ENCODE results near the gene MAP1LC3B2.
"Not testable (repeated sequence)": the region's sequence is repeated elsewhere in the genome, so short reads cannot be mapped to it uniquely, and the experiment has no call there.

MAP1LC3B2 gene

DNA sequence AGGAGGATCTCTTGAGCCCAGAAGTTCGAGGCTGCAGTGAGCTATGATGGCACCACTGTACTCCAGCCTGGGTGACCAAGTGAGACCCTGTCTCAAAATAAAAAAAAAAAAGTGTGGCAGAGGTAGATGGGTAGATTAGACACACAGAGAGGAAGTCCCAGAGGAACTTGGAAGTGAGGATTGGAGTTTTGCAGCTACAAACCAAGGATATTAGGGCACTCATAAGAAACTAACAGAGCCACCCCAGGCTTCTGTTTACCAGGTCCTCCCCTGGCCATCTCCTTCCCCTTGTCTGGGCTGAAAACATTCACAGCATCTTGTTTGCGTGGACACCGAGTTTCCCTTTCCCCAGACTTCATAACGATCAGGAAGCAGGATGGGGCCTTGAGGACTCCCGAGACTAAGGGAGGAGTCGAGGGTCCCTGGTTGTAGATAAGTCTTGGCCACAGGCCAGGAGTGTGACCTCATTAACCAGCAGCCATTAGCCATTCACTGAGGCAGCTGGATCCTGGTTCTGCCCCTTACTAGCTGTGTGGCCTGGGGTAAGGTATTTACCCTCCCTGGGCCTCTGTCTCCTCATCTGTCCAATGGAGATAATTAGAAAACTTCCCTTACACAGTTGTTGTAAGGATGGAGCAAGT, 2.1 kb downstream of the MAP1LC3B2 start:
- DNase-seq, result no peak

GRCh38 chr12:116562090-116562489, 2.9 kb downstream of the MAP1LC3B2 start:
- no peak for DNase-seq

DNA sequence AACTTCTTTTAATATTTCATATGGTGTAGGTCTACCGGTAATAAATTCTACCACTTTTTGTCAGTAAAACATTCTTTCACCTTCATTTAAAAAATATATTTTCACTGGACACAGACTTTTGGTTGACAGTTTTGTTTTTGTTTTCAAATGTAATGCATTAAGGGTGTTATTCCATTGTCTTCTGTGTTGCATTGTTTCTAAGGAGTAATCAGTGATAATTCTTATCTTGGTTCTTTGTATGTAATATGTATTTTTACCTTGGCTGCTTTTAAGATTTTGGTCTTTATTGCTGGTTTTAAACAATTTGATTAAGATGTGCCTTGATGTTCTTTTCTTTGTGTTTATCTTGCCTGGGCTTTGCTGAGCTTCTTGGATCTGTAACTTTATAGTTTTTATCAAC, 4.1 kb downstream of the MAP1LC3B2 start:
- no peak for DNase-seq

- DNase-seq, result no peak
Measured at GRCh38 chr12:116564080-116564479, 4.9 kb downstream of the MAP1LC3B2 start.

DNA sequence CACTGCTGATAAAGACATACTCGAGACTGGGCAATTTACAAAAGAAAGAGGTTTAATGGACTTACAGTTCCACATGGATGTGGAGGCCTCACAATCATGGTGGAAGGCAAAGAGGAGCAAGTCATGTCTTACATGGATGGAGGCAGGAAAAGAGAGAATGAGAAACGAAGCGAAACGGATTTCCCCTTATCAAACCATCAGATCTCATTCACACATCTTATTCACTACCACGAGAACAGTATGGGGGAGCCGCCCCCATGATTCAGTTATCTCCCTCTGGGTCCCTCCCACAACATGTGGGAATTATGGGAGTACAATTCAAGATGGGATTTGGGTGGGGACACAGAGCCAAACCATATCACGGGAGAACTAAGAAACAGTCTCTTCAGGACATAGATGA, 6.0 kb downstream of the MAP1LC3B2 start:
- DNase-seq, result not testable (repeated sequence)

- no peak for DNase-seq
Measured at GRCh38 chr12:116565963-116566362, 6.8 kb downstream of the MAP1LC3B2 start.

DNA sequence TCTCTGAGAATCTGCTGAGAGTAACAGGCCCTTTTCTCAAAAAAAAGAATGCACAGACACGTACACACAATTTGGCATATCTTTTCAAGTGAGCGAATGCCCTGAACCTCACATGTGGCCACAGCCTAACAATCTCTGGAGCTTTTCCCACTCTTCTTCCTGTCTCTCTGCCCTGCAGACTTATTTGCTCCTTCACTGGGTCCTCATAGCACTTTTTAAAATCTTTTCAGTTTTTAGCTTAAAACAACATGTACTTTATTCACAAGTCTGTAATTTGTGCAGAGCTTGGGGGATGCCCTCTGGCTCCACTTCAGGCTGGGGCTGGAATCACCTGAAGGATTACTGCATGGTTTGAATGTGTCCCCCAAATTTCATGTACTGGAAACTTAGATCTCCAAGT, 9.0 kb downstream of the MAP1LC3B2 start:
- no peak for DNase-seq

DNA sequence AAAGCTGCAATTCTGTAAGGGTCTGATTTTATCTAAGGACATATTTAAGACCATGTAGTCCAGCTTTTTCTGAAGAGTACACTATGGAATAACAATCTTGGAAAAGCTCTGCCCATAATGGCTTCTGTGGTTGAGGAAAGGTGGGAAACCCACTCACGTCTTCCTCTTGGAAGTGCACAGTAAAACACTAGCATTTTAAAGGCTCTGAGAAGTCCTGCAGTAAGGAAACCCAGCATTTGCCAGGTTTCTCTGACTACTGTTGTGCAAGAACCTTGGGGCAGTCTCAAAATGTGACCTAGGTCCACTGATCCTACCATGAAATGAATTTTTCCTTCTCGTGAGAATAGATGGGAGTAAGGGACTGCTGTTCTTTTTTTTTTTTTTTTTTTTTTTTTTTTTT, 11.9 kb downstream of the MAP1LC3B2 start:
- no peak for DNase-seq

DNA sequence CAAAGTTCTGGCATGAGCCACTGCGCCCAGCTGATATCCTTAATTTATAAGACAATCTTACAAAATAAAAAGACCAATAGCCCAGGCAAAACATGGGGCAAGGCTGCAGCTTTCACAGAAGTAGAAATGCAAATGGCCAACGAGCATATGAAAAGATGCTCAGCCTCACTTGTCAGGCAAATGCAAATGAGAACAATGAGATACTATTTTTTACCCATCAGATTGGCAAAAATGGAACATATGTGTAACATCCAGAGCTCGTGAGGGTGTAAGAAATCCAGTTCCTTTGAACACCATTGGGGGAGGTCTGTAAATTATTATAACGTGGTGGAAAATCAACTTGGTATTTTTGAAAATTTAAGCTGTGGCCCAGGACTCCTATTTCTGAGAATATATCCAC, 14.6 kb downstream of the MAP1LC3B2 start:
- DNase-seq, result no peak

GRCh38 chr12:116575754-116576153, 16.6 kb downstream of the MAP1LC3B2 start:
- not testable (repeated sequence) for DNase-seq

DNA sequence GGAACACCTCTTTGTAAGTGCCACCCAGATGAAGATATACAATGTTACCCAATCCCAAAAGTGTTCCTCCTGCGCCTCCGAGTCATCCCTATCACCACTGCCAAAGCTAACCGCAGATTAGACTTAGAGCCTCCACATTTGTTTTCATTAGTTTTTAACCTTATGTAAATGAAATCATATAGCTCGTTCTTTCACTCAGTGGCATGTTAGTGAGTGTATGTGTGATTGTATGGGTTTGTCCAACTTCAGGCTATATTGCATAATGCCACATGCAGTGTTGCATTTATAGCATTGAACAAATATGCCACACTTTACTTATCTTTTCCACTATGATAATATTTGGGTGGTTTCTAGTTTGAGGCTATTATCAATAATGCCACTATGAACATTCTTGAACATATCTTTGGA, 18.0 kb downstream of the MAP1LC3B2 start:
- DNase-seq, result no peak

GRCh38 chr12:116578051-116578450, 18.9 kb downstream of the MAP1LC3B2 start:
- DNase-seq, result no peak

- DNase-seq, result no peak
Measured at GRCh38 chr12:116582610-116583009, 23.4 kb downstream of the MAP1LC3B2 start.

DNA sequence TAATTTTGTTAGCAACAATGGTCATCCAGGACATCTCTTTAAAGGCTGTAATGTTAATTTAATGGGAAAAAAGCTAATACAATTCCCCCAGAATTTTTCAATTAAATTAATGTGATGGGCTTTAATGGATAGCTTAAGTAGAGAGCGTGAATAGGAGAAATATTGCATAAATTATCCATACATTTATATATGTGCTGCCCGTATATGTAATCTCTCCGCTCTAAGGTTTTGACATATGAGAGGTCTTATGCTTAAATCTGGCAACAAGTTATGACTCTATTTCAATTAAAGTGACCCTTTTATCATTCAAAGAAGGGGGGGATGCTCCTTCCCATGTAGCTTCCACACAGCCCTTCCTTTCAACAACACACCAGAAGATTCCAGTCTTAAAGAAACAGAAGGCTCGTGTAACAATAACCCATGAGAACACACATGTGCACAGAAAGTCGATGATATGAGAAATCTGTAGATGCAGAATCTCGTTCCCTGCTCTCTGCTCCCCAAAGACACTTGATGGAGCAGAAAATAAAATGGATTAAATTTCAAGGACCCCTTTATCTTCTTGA, 24.0 kb downstream of the MAP1LC3B2 start:
- no peak for DNase-seq

GRCh38 chr12:116587270-116587669, 28.1 kb downstream of the MAP1LC3B2 start:
- no peak for DNase-seq

DNA sequence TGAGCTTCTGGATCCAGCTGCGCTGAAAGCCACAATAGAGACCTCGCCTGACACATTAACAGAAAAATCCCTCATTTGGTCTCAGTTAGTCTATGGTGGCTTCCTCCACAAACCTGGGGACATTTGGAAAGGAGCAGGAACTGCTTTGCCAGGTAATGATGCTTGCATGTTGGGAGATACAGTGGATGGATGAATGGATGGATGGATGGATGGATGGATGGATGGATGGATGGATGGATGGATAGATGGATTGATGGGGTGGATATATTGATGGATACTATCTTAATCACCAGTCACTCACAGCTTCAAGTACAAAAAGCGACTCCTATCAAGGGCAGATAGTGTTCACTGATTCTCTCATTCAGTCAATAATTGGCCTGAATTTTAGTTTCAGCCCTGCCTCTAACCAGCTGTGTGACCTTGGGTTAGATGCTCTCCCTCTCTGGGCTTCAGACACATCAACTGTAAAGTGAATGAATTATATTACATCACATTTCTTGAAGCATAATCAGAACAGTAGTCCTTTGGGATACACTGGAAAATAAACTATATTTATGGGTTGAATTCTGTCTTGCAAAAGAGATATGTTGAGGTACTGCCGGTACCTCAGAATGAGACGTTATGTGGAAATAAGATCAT, 29.3 kb downstream of the MAP1LC3B2 start:
- DNase-seq, result no peak

DNA sequence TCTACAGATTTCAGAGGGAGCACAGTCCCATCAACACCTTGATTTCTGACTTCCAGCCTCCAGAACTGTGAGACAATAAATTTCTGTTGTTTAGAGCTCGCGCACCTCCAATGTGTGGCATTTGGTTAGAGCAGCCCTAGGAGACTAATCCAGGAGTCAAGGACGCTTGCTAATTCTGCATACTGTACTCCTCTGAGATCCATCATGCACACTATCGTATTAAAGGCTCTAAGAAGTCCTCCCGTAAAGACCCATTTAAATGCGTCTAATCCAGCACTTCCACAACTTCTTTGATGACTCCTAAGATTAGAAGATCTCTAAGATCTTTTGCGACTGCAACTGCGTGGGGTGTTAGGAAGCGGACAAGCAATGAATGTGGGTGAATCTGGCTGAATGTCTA, 30.4 kb downstream of the MAP1LC3B2 start:
- no peak for DNase-seq

DNA sequence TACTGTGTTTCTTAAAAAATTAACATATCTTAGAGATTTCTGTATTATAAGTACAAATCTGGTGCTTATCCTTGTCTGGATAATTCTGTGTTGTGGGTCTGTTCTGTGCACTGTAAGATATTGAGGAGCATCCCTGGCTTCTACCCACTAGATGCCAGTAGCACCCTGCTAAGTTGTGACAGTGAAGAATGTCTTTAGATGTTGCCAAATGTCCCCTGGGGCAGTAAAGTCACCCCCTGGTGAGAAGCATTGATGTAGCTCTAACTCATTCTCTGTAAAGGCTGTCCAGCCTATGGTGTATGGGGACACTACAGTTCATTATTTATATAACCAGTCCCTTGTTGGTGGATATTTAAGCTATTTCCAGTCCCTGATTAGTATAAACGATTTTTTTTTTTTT, 31.4 kb downstream of the MAP1LC3B2 start:
- DNase-seq, result no peak

GRCh38 chr12:116591855-116592637, 32.9 kb downstream of the MAP1LC3B2 start:
- no peak for DNase-seq

GRCh38 chr12:116592731-116593130, 33.5 kb downstream of the MAP1LC3B2 start:
- DNase-seq, result no peak

DNA sequence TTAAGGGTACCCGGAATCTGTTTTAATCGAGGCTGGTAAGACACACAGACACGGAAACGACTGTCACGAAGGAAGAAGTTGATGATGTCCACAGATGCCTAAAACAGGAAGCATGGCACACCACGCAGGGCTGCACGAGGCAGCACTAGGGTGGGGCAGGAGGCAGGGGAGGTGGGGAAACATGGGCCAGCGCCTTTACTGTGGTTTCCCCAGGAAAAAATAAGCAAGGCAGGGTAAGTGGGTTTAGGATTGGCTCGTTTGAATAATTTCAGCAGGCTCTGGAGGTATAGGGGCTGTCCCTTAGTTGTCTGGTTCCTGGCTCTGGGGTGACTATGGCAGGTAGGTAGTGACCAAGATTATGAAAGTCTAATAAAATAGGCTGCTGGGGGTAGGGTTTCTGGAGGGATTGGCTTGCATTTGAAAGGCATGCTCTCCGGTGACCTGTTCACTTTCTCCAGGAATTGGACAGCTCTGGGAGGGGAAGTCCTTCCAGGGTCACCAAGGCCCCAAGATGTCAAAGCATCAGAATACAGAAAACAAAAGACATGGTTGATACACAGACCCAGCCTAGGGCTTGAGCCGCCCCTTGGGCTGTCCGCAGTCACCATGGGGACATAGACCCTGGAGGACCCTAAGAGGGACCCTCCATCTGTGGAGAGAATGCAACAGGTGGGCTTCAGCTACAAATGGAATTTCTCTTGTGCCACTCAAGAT, 35.3 kb downstream of the MAP1LC3B2 start:
- no peak for DNase-seq

- no peak for DNase-seq
Measured at GRCh38 chr12:116595186-116595585, 36.0 kb downstream of the MAP1LC3B2 start.

GRCh38 chr12:116595672-116596071, 36.5 kb downstream of the MAP1LC3B2 start:
- no peak for DNase-seq

Data from NCI-H1694 treated with DMSO at 0.1 percent for 48 hours (cell line).